ENCODE results near the gene IGFBP4. TPM values are rescaled to one million over a fixed set of nuclear protein-coding genes. Genes with fewer than 3 reads are reported as not detected.

Gene IGFBP4
- total and polyA plus RNA-seq, 7 donors: 30.3 to 440 (median 242) TPM

DNA sequence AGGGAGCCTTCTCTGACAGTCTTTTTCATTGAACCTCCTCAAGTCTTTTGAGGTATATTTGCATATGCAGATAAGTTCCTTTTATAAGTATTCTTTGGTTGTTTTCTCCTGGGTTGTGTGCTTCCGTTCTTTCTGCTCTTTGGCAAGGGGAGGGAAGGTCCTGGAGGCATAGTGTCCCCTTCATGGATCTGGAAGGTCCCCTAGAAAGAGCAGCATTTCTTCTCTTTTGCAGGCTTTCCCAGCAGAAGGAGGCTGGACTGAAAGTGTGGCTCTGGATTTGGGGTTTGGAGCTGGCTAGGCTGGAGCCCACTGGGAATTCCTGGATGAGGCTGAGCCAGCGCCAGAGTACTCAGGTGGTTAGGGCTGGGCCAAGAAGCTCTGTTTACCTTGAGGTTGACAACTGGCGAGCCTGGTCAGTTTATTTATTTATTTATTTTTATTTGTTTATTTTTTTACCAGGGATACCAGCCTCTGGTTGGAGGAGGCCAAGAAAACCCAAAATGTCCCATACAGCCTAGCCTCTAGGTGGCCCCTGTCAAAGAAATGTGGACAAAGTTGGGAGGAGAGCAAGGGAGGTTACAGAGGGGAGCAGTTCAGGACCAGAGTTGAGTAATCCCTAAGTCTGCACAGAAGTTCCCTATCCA lies 20.1 kb upstream of the IGFBP4 start:
- no peak overlapping the region for H3K4me3 ChIP-seq
- H3K27ac ChIP-seq: no peak overlapping the region
- 60 to 77% methylated on average over 3 of the region's 3 CpGs for WGBS, 2 donors
- H3K4me1 ChIP-seq: peaks cover 0 to 8% (median 3%) of the 10 kb centered on the region in 4 donors
- H3K9me3 ChIP-seq: no peaks in the 10 kb centered on the region
- no peaks in the 10 kb centered on the region for H3K27me3 ChIP-seq
- intact Hi-C loops (cut with DNase I): no loop called here
- no peak for DNase-seq
- TF ChIP-seq POLR2A (IDR thresholded peaks at IDR 0.05) (no peak), POLR2AphosphoS5 (IDR thresholded peaks at IDR 0.05) (no peak)
- TF ChIP-seq, protein P1, sequence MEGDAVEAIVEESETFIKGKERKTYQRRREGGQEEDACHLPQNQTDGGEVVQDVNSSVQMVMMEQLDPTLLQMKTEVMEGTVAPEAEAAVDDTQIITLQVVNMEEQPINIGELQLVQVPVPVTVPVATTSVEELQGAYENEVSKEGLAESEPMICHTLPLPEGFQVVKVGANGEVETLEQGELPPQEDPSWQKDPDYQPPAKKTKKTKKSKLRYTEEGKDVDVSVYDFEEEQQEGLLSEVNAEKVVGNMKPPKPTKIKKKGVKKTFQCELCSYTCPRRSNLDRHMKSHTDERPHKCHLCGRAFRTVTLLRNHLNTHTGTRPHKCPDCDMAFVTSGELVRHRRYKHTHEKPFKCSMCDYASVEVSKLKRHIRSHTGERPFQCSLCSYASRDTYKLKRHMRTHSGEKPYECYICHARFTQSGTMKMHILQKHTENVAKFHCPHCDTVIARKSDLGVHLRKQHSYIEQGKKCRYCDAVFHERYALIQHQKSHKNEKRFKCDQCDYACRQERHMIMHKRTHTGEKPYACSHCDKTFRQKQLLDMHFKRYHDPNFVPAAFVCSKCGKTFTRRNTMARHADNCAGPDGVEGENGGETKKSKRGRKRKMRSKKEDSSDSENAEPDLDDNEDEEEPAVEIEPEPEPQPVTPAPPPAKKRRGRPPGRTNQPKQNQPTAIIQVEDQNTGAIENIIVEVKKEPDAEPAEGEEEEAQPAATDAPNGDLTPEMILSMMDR (IDR thresholded peaks at IDR 0.05): no peak
- H3K36me3 ChIP-seq: no peaks in the 10 kb centered on the region

DNA sequence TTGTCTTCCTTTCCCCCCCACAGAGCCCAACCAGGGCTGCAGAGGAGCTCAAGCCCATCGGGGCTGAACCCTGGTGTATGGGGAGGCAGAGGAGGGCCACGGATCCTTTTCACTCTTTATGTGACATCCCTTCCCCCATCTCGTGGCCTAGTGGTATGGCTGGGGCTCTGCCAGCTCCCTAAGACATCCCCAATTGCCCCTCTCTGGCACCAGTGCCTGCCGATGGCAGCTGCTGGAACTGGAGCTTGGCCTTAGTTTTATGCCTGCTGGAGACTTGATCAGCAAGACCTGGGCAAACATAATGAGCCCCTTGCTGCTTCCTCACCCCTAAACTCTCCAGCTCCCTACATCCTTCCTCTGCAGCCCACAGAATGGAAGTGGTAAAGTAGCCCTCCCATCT lies 17.5 kb upstream of the IGFBP4 start:
- Histone ChIP-seq H3K4me1 (no peaks in the 10 kb centered on the region), H3K36me3 (no peaks in the 10 kb centered on the region), H3K27me3 (no peaks in the 10 kb centered on the region), H3K4me3 (no peak overlapping the region), H3K27ac (no peak overlapping the region), H3K9me3 (no peaks in the 10 kb centered on the region)
- WGBS, 2 donors: 55 to 75% methylated on average over 4 of the region's 4 CpGs
- no peak for DNase-seq
- intact Hi-C loops (cut with DNase I): no loop called here
- TF ChIP-seq POLR2A (IDR thresholded peaks at IDR 0.05): no peak
- TF ChIP-seq POLR2AphosphoS5 (IDR thresholded peaks at IDR 0.05): no peak
- TF ChIP-seq, protein P1 (IDR thresholded peaks at IDR 0.05): no peak
- TF ChIP-seq EP300 (IDR thresholded peaks at IDR 0.05): no peak

DNA sequence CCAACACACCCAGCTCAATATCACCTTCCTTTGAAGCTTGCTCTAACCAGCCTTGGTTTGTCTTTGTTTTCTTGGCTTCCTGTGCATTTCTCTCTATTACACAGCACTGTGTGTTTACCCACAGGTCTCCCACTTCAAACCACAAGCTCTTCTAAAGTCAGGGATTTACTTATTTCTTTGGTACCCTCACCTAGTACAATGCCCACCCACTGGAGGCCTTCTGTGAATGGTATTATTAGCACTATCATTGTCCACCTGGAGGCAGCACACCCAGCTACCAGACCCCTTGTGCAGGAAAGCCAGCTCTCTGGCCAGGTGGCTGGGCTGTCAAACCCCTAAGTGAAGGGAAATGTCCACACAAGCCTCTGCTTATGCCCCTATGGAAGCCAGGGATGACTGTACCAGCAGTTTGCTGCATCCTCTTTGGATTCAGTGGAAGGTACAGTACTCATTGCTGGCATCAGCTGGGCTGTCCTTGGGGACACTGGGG lies 16.2 kb upstream of the IGFBP4 start:
- TF ChIP-seq POLR2A (IDR thresholded peaks at IDR 0.05) (no peak), EP300 (IDR thresholded peaks at IDR 0.05) (no peak), POLR2AphosphoS5 (IDR thresholded peaks at IDR 0.05) (no peak)
- TF ChIP-seq, protein P1 (IDR thresholded peaks at IDR 0.05): no peak
- intact Hi-C loops (cut with DNase I): no loop called here
- H3K4me3 ChIP-seq: no peak overlapping the region
- no peaks in the 10 kb centered on the region for H3K36me3 ChIP-seq
- no peaks in the 10 kb centered on the region for H3K9me3 ChIP-seq
- H3K4me1 ChIP-seq: peaks cover 0 to 2% (median under 1%) of the 10 kb centered on the region in 4 donors
- no peak for DNase-seq
- H3K27me3 ChIP-seq: no peaks in the 10 kb centered on the region
- H3K27ac ChIP-seq: no peak overlapping the region

DNA sequence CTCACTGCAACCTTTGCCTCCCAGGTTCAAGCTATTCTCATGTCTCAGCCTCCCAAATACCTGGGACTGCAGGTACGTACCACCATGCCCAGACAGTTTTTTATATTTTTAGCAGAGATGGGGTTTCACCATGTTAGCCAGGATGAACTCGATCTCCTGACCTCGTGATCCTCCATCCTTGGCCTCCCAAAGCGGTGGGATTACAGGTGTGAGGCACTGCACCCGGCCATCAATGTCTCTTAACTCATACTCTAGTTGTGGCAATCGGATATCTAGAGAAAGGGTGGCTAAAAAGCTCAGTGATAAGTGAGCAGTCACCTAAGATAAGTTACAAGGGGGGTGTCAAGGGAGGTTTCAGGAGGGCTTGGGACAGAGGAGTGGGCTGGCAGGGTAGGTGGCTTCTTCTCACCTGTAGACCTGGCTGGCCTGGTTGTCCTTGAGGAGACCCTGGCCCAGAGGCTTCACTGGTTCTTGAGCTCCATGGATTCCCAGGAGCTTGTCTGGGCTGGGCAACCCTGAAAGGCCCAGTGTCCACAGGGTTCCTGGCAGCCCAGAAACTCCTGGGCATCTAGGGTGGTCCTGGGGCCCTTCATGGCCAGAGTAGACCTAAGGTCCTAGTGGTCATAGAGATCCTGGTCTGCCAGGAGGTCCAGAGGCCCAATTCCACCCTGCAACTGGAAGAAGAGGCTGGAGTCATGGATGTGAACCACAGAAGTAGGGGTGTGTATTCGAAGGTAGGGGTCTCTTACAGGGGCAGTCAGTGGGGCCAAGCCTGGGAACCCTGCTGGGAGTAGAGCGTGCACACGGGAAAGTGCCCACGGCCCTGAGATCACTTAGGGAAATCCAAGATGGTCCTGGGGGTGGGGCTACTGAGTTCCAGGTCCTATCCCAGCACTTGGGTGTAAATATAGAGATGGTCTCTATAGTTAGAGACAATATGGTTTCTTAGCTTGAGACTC lies 12.7 kb upstream of the IGFBP4 start:
- Histone ChIP-seq H3K36me3 (no peaks in the 10 kb centered on the region), H3K9me3 (no peaks in the 10 kb centered on the region), H3K27me3 (no peaks in the 10 kb centered on the region), H3K4me3 (no peak overlapping the region), H3K27ac (no peak overlapping the region), H3K4me1 (peaks cover 0 to 36% (median 30%) of the 10 kb centered on the region in 4 donors)
- TF ChIP-seq POLR2AphosphoS5 (IDR thresholded peaks at IDR 0.05) (no peak), POLR2A (IDR thresholded peaks at IDR 0.05) (no peak), EP300 (IDR thresholded peaks at IDR 0.05) (no peak)
- TF ChIP-seq, protein P1 (IDR thresholded peaks at IDR 0.05): no peak
- peak; percentile 33 for DNase-seq
- WGBS, 2 donors: 92 to 94% methylated on average over 10 of the region's 10 CpGs
- intact Hi-C loops (cut with DNase I): no loop called here

All from sigmoid colon (tissue), 7 donors.